Hepatocyte (in vitro differentiated cells): ENCODE measurements around the gene RBBP4. TPM values are rescaled to one million over a fixed set of nuclear protein-coding genes. Genes with fewer than 3 reads are reported as not detected.
A peak's percentile ranks its signal among the peaks of the same experiment; 100 is the strongest.

Source experiments
- DNase-seq: peaks from one replicate; pipeline ENCODE4 v3.0.0-alpha.2; 2016; ENCODE audit warnings: low spot score
- H2AFZ ChIP-seq: fragments of 200-600 bp; sonication (generic); 2 replicates; pipeline ENCODE4 v1.6.0; 2016; ENCODE audit warnings: antibody characterized with exemption, mild to moderate bottlenecking
- H3K27ac ChIP-seq: fragments of 200-600 bp; sonication (generic); 2 replicates; pipeline ENCODE4 v1.5.1; 2016; ENCODE audit warnings: mild to moderate bottlenecking
- H3K27me3 ChIP-seq: fragments of 200-600 bp; sonication (generic); 2 replicates; pipeline ENCODE4 v1.6.1; 2016
- H3K36me3 ChIP-seq: fragments of 200-600 bp; sonication (generic); replicated peaks from 2 replicates; pipeline ENCODE4 v1.5.1; 2016; ENCODE audit warnings: low read depth; ENCODE audit not compliant: insufficient read depth
- H3K4me1 ChIP-seq: fragments of 200-600 bp; sonication (generic); 2 replicates; pipeline ENCODE4 v1.5.1; 2016; ENCODE audit warnings: mild to moderate bottlenecking, moderate library complexity; ENCODE audit not compliant: insufficient read depth
- H3K4me2 ChIP-seq: fragments of 200-600 bp; sonication (generic); 2 replicates; pipeline ENCODE4 v1.6.0; 2016
- H3K4me3 ChIP-seq: fragments of 200-600 bp; sonication (generic); 2 replicates; pipeline ENCODE4 v1.5.1; 2016; ENCODE audit warnings: mild to moderate bottlenecking
- H3K79me2 ChIP-seq: fragments of 200-600 bp; sonication (generic); 2 replicates; pipeline ENCODE4 v1.6.0; 2017; ENCODE audit warnings: mild to moderate bottlenecking
- H3K9me2 ChIP-seq: fragments of 200-600 bp; sonication (generic); replicated peaks from 2 replicates; pipeline ENCODE4 v1.6.0; 2017; ENCODE audit warnings: mild to moderate bottlenecking; ENCODE audit not compliant: insufficient read depth
- H3K9me3 ChIP-seq: fragments of 200-600 bp; sonication (generic); 2 replicates; pipeline ENCODE4 v1.5.1; 2016; ENCODE audit warnings: low read depth, mild to moderate bottlenecking
- H4K20me1 ChIP-seq: fragments of 200-600 bp; sonication (generic); 2 replicates; pipeline ENCODE4 v1.6.0; 2016; ENCODE audit warnings: mild to moderate bottlenecking; ENCODE audit not compliant: insufficient read depth, poor library complexity, severe bottlenecking
- CTCF ChIP-seq: fragments of 200-600 bp; sonication (generic); IDR thresholded peaks from 2 replicates; pipeline ENCODE4 v1.5.1; 2016; ENCODE audit warnings: antibody characterized with exemption, mild to moderate bottlenecking; ENCODE audit not compliant: poor library complexity
- EZH2 ChIP-seq: fragments of 200-600 bp; sonication (generic); IDR thresholded peaks from 2 replicates; pipeline ENCODE4 v1.6.1; 2016; ENCODE audit warnings: antibody characterized with exemption, mild to moderate bottlenecking, borderline replicate concordance
- EZH2phosphoT487 ChIP-seq: fragments of 200-600 bp; sonication (generic); IDR thresholded peaks from one replicate; pipeline ENCODE4 v1.6.1; 2018; ENCODE audit warnings: antibody characterized with exemption, mild to moderate bottlenecking, low read depth, moderate library complexity; ENCODE audit not compliant: unreplicated experiment, severe bottlenecking
- WGBS: methylation state at CpG from one replicate; pipeline ENCODE4 v1.1.6; 2016; ENCODE audit warnings: low lambda C conversion rate; ENCODE audit errors: missing lambda C conversion rate; 5-methylcytosine and 5-hydroxymethylcytosine counted together
- polyA plus RNA-seq: library from polyadenylated mRNA; unstranded; fragments of >200 nt; fragmentation: Nextera tagmentation; extraction: Ambion mirVana; gene quantifications from 2 replicates; pipeline ENCODE4 v1.2.1, GENCODE V29; 2016
- total RNA-seq: library from RNA; depleted of rRNA; stranded (reverse); fragments of >200 nt; gene quantifications from 2 replicates; pipeline ENCODE4 v1.2.3, GENCODE V29; 2014

The RBBP4 gene
- total and polyA plus RNA-seq, 2 experiments from 2014 or later: 139 to 177 TPM

- Histone ChIP-seq H3K4me3 (no peak overlapping the region), H3K27me3 (no peaks in the 10 kb centered on the region), H3K36me3 (no peaks in the 10 kb centered on the region), H3K4me2 (peak overlapping the region; percentile 58), H4K20me1 (no peaks in the 10 kb centered on the region), H2AFZ (no peak overlapping the region), H3K27ac (peak overlapping the region; percentile 86), H3K79me2 (no peaks in the 10 kb centered on the region), H3K9me2 (no peaks in the 10 kb centered on the region), H3K4me1 (peaks cover 18% of the 10 kb centered on the region), H3K9me3 (no peaks in the 10 kb centered on the region)
- TF ChIP-seq EZH2phosphoT487 (no peak), EZH2 (no peak), CTCF (no peak)
- peak; percentile 98 for DNase-seq
- 26% methylated on average over 9 of the region's 9 CpGs for WGBS
Measured at GRCh38 chr1:32716312-32717148, 65.5 kb downstream of the RBBP4 start.

DNA sequence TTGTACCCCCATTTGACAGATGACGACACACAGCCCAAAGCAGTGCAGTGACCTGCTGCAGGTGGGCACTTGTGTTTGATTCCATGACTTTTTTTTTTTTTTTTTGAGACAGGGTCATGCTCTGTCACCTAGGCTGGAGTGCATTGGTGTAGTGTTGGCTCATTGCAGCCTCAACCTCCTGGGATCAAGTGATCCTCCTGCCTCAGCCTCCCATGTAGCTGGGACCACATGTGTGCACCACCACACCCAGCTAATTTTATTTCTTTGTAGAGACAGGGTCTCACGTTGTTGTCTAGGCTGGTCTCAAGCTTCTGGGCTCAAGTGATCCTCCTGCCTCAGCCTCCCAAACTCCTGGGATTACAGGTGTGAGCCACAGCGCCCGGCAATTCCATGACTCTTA, 66.5 kb downstream of the RBBP4 start:
- no peak for TF ChIP-seq EZH2phosphoT487
- TF ChIP-seq EZH2: no peak
- no peak for TF ChIP-seq CTCF
- H2AFZ ChIP-seq: no peak overlapping the region
- H3K9me2 ChIP-seq: no peaks in the 10 kb centered on the region
- peak overlapping the region; percentile 58 for H3K4me2 ChIP-seq
- H3K9me3 ChIP-seq: no peaks in the 10 kb centered on the region
- H3K4me3 ChIP-seq: no peak overlapping the region
- 93% methylated on average over 4 of the region's 4 CpGs for WGBS
- H3K36me3 ChIP-seq: no peaks in the 10 kb centered on the region
- no peaks in the 10 kb centered on the region for H3K27me3 ChIP-seq
- H3K4me1 ChIP-seq: peaks cover 18% of the 10 kb centered on the region
- DNase-seq: no peak
- H3K27ac ChIP-seq: peak overlapping the region; percentile 78
- H4K20me1 ChIP-seq: no peaks in the 10 kb centered on the region
- no peaks in the 10 kb centered on the region for H3K79me2 ChIP-seq

DNA sequence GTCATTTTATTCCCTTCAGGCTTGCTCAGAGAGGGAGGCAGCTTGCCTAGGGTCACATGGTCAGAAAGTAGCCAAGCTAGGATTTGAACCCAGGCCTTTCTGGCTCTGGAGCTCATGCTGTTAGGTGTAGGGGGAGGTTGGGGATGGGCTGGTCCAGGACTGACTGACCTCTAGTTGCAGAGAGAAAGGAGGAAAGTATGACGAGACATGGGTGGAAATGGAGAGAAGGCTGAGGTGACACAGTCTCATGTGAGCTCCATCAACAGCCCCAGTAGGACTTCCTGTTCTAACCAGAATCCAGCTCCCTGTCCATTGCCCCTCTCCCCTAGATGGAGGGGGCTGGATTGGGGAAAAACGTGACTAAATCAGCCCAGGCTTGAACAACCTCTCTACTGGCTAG, 67.0 kb downstream of the RBBP4 start:
- H3K4me2 ChIP-seq: no peak overlapping the region
- no peaks in the 10 kb centered on the region for H4K20me1 ChIP-seq
- H3K36me3 ChIP-seq: no peaks in the 10 kb centered on the region
- no peaks in the 10 kb centered on the region for H3K27me3 ChIP-seq
- H3K79me2 ChIP-seq: no peaks in the 10 kb centered on the region
- peaks cover 18% of the 10 kb centered on the region for H3K4me1 ChIP-seq
- H2AFZ ChIP-seq: no peak overlapping the region
- H3K27ac ChIP-seq: peak overlapping the region; percentile 78
- WGBS: 78% methylated on average over 2 of the region's 2 CpGs
- H3K4me3 ChIP-seq: no peak overlapping the region
- TF ChIP-seq CTCF: no peak
- TF ChIP-seq EZH2phosphoT487: no peak
- no peak for TF ChIP-seq EZH2
- no peaks in the 10 kb centered on the region for H3K9me3 ChIP-seq
- no peaks in the 10 kb centered on the region for H3K9me2 ChIP-seq
- no peak for DNase-seq
